Right atrium auricular region (tissue), 2 donors: ENCODE results near the gene CYS1. TPM values are rescaled to one million over a fixed set of nuclear protein-coding genes. Genes with fewer than 3 reads are reported as not detected.

Source experiments
- DNase-seq: peaks from one replicate; pipeline ENCODE4 v3.0.0-alpha.2; 2019; ENCODE audit warnings: low spot score
- H3K27ac ChIP-seq, 2 donors: fragments of 200-600 bp; sonication (generic); 1 replicate in 1 of 2; 2 replicates in 1 of 2; pipeline ENCODE4 v1.5.1; 2016 to 2019
- H3K27me3 ChIP-seq, 2 donors: fragments of 200-600 bp; sonication (generic); one replicate each; pipeline versions ENCODE4 v1.5.1 to v1.6.0; 2017 to 2019
- H3K36me3 ChIP-seq: fragments of 200-600 bp; sonication (generic); one replicate; pipeline ENCODE4 v1.5.1; 2016
- H3K4me1 ChIP-seq, 2 donors: fragments of 200-600 bp; sonication (generic); one replicate each; pipeline versions ENCODE4 v1.5.1 to v1.6.0; 2017 to 2019
- H3K4me3 ChIP-seq, 2 donors: fragments of 200-600 bp; sonication (generic); 1 replicate in 1 of 2; 2 replicates in 1 of 2; pipeline ENCODE4 v1.5.1; 2017 to 2019; ENCODE audit warnings: mild to moderate bottlenecking in 1 of 2, moderate library complexity in 1 of 2
- H3K9me3 ChIP-seq, 2 donors: fragments of 200-600 bp; sonication (generic); one replicate each; pipeline ENCODE4 v1.5.1; 2019
- total RNA-seq, 2 donors: library from RNA; depleted of rRNA; stranded (reverse); fragments of >200 nt; gene quantifications; one replicate each; pipeline ENCODE4 v1.1.0, GENCODE V29; 2016
- TF ChIP-seq, protein P1 (sequence below), 2 donors: fragments of 200-600 bp; sonication (generic); IDR thresholded peaks; one replicate each; pipeline ENCODE4 v1.5.1; 2019; ENCODE audit warnings: antibody characterized with exemption in 2 of 2

CYS1 gene
- total RNA-seq, 2 donors from 2014 or later = 4.8 to 5.9 TPM

DNA sequence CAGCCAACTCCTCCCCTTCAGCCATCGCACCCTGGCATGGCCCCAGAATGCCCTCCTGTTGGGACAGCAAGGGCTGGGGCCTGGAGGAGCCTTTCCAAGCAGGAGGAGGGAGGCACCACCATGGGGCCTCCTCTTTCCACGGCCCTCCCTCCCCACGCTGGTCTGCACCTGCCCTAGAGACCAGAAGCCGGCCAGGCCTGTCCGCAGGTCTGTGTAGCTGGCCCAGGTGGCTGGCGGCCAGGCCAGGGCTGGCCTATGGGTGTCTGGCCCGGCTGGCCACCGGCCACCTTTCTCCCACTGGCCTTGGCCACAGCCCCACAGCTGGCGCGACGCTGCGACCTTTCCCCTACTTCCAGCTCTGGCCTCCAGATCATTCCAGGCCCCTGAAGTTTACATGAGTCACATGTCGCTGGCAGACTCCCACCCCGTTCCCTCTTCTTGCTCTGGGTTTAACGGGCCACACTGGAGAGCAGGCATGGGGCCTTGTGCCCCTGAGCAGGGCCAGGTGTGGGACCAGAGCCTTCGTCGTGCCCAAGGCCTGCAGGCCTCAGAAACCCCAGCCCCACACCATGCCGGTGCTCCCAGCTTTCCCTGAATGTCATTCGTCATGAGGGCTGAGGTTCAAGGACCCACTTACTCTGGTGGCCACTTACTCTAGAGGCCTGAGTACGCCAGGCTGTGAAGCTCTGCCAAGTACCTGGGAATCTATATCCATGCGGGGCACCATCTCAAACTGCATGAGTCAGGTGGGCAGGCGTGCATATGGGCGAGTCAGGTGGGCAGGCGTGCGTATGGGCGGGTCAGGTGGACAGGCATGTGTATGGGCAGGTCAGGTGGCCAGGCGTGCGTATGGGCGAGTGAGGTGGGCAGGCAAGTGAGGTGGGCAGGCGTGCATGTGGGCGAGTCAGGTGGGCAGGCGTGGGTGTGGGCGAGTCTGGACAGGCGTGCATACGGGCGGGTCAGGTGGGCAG, 70.1 kb downstream of the CYS1 start:
- TF ChIP-seq, protein P1, sequence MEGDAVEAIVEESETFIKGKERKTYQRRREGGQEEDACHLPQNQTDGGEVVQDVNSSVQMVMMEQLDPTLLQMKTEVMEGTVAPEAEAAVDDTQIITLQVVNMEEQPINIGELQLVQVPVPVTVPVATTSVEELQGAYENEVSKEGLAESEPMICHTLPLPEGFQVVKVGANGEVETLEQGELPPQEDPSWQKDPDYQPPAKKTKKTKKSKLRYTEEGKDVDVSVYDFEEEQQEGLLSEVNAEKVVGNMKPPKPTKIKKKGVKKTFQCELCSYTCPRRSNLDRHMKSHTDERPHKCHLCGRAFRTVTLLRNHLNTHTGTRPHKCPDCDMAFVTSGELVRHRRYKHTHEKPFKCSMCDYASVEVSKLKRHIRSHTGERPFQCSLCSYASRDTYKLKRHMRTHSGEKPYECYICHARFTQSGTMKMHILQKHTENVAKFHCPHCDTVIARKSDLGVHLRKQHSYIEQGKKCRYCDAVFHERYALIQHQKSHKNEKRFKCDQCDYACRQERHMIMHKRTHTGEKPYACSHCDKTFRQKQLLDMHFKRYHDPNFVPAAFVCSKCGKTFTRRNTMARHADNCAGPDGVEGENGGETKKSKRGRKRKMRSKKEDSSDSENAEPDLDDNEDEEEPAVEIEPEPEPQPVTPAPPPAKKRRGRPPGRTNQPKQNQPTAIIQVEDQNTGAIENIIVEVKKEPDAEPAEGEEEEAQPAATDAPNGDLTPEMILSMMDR (IDR thresholded peaks at IDR 0.05) = no peak
- H3K36me3 ChIP-seq = no peaks in the 10 kb centered on the region
- H3K27me3 ChIP-seq = no peaks in the 10 kb centered on the region
- H3K4me1 ChIP-seq = peaks cover 0 to 40% of the 10 kb centered on the region in 2 donors
- H3K9me3 ChIP-seq = no peaks in the 10 kb centered on the region
- no peak overlapping the region for H3K4me3 ChIP-seq
- DNase-seq = peak; percentile 89
- peak overlapping the region; percentile 68 to 92 for H3K27ac ChIP-seq

DNA sequence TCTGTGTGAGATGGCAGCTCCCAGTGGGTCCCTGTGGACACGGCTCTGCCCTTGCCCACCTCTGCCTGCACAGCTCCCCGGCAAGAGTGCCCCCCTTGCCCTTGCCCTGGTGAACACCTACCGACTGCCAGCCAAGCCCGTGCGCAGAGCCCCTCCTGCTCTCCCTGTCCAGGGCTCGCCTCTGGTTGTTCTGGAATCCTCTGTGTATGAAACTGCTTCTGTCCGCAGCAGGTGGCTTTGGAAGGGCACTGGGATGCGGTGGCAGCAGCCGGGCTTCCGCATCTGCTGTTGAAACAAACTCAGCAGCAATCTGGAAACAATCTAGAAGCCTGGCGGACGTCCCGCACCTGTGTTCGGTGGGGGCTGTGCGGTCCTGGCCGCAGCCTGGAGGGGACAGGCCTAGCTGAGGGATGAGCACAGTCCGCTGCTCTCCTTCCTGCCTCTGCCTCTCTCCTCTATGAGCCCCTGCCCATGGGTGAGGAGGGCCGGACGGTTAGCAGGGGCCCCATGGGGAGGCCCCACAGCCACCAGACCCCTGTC, 70.9 kb downstream of the CYS1 start:
- Histone ChIP-seq H3K27me3 (no peaks in the 10 kb centered on the region), H3K4me1 (peaks cover 0 to 40% of the 10 kb centered on the region in 2 donors), H3K9me3 (no peaks in the 10 kb centered on the region), H3K36me3 (no peaks in the 10 kb centered on the region), H3K4me3 (no peak overlapping the region), H3K27ac (peak overlapping the region; percentile 68 to 92)
- no peak for DNase-seq
- TF ChIP-seq, protein P1 (IDR thresholded peaks at IDR 0.05) = no peak

DNA sequence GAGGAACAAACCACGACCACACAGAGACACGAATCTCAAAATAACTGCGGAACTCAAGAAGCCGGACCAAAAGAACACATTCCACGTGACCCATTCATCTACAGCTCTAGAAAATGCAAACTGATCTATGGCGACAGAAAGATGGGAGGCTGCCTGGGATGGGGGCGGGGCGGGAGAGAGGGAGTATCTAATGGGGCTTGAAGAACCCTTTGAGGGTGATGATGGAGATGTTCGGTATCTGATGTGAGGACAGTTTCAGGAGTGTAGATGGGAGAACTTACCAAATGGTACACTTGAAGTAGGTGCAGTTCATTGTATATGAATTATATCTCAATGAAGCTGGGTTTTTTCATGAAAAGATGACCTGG, 71.4 kb downstream of the CYS1 start:
- Histone ChIP-seq H3K4me1 (peaks cover 0 to 40% of the 10 kb centered on the region in 2 donors), H3K9me3 (no peaks in the 10 kb centered on the region), H3K27ac (peak overlapping the region; percentile 68 to 92), H3K4me3 (no peak overlapping the region), H3K27me3 (no peaks in the 10 kb centered on the region), H3K36me3 (no peaks in the 10 kb centered on the region)
- TF ChIP-seq, protein P1 (IDR thresholded peaks at IDR 0.05) = no peak
- DNase-seq = no peak

DNA sequence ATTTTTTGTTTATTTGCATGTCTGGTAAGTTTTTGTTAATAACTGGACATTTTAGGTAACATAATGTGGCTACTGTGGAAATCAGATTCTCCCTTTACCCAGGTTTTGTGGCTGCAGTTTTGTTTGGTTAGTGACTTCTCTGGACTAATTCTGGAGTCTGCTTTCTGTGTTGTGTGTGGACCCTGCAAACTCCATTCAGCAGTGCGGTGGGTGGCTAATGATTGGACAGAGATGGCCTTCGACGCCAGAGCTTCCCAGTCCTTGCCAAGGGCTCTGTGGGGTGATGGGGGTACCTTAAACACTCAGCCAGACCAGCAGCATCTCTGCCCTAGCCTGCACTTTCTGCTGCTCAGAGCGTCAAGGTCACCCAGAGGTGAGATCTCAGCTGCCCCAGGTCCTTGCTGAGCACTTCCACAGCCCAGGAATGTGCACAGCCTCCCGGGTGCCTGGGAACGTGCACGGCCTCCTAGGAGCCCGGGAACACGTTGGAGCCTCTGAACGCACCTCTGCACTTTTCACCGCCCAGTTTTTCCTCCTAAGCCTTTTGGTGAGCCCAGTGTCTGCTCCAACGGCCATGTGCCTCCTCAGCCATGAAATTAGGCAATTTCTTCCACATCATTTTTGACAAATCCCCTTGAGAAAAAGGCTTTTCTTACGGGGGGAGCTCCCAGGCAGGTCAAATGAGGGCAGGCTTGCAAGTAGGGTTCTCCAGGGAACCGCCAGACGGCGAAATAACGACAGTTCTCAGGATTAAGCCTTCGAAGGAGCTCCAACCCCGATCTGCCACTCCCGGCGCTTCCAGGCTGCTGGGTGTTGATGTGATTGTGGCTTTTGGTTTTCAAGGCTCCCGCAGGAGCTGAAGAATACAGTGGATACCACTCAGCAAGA, 72.0 kb downstream of the CYS1 start:
- no peak for DNase-seq
- H3K9me3 ChIP-seq = no peaks in the 10 kb centered on the region
- H3K36me3 ChIP-seq = no peaks in the 10 kb centered on the region
- TF ChIP-seq, protein P1 (IDR thresholded peaks at IDR 0.05) = no peak
- H3K27me3 ChIP-seq = no peaks in the 10 kb centered on the region
- peak overlapping the region; percentile 68 to 92 for H3K27ac ChIP-seq
- no peak overlapping the region for H3K4me3 ChIP-seq
- peaks cover 0 to 40% of the 10 kb centered on the region in 2 donors for H3K4me1 ChIP-seq

DNA sequence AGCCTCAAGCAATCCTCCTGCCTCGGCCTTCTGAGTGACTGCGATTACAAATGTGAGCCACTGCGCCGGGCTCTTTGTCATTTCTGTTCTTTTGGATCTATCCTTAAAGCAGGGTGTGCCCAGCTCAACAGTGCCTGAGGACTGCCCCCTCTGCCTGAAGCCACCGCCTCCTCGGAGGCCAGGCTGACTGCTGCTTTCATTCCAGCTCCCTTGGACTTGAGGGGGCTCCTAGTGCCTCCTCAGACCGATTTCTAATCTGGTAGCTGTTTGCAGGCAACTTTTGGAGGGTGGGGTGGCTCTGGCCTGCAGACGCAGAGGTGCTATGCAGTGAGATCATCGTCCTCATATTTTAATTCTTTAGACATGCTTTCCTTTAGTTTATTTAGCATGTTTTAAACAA, 72.8 kb downstream of the CYS1 start:
- Histone ChIP-seq H3K27ac (peak overlapping the region; percentile 68 to 92), H3K27me3 (no peaks in the 10 kb centered on the region), H3K36me3 (no peaks in the 10 kb centered on the region), H3K9me3 (no peaks in the 10 kb centered on the region), H3K4me3 (no peak overlapping the region), H3K4me1 (peaks cover 0 to 40% of the 10 kb centered on the region in 2 donors)
- TF ChIP-seq, protein P1 (IDR thresholded peaks at IDR 0.05) = no peak
- DNase-seq = no peak

Other genes with a start within 250 kb of the CYS1 start
- gene TAF1B, start 236.9 kb downstream of the CYS1 start, total RNA-seq = 1 to 10 TPM; 4.0 to 6.1 TPM
- 1 to 10 TPM; 1.3 to 3.2 TPM for gene GRHL1, start 128.7 kb downstream of the CYS1 start, total RNA-seq
- 10 to 100 TPM; 18.8 to 30.6 TPM for gene KLF11, start 36.9 kb downstream of the CYS1 start, total RNA-seq
- under 1 TPM; 0.08 to 0.63 TPM for gene RRM2, start 42.3 kb upstream of the CYS1 start, total RNA-seq
- 10 to 100 TPM; 28.7 to 35.5 TPM for gene HPCAL1, start 222.5 kb upstream of the CYS1 start, total RNA-seq